Activated naive CD4-positive, alpha-beta T cell treated with anti-CD3 and anti-CD28 coated beads for 36 hours (primary cell): Measurements from ENCODE around the gene CEP76. TPM values are rescaled to one million over a fixed set of nuclear protein-coding genes. Genes with fewer than 3 reads are reported as not detected.

Experiments used
- CTCF ChIA-PET: fragments of 350-600 bp; sonication (Branson Sonifier 250); formaldehyde crosslinking; loops from one replicate; lab custom pipeline; 2021; ENCODE audit warnings: antibody characterized with exemption; lab: Charles Lee
- DNase-seq: peaks from one replicate; pipeline ENCODE4 v3.0.0-alpha.2; 2020
- H3K27ac Mint-ChIP-seq: one replicate; pipeline ENCODE4 v1.8.0; 2021; ENCODE audit warnings: mild to moderate bottlenecking, mixed read lengths
- H3K27me3 Mint-ChIP-seq: one replicate; pipeline ENCODE4 v1.8.0; 2021; ENCODE audit warnings: low read depth, mixed read lengths
- H3K36me3 Mint-ChIP-seq: one replicate; pipeline ENCODE4 v1.8.0; 2021; ENCODE audit warnings: low read depth, mixed read lengths
- H3K4me1 Mint-ChIP-seq: one replicate; pipeline ENCODE4 v1.8.0; 2021; ENCODE audit warnings: low read depth, mixed read lengths
- H3K4me3 Mint-ChIP-seq: one replicate; pipeline ENCODE4 v1.8.0; 2021; ENCODE audit warnings: mild to moderate bottlenecking, moderate library complexity, mixed read lengths
- H3K9me3 Mint-ChIP-seq: one replicate; pipeline ENCODE4 v1.8.0; 2021; ENCODE audit warnings: mixed read lengths
- intact Hi-C: fragments of 100-400 bp; cut with micrococcal nuclease; formaldehyde crosslinking; loops from one replicate; pipeline ENCODE4 v1.15.1; 2023
- total RNA-seq, 2 experiments: library from RNA; stranded (reverse); gene quantifications; one replicate each; pipeline ENCODE4 v1.2.3, GENCODE V29; 2021

CEP76 gene
- total RNA-seq, 2 experiments from 2014 or later: 14.8 to 18.0 TPM

DNA sequence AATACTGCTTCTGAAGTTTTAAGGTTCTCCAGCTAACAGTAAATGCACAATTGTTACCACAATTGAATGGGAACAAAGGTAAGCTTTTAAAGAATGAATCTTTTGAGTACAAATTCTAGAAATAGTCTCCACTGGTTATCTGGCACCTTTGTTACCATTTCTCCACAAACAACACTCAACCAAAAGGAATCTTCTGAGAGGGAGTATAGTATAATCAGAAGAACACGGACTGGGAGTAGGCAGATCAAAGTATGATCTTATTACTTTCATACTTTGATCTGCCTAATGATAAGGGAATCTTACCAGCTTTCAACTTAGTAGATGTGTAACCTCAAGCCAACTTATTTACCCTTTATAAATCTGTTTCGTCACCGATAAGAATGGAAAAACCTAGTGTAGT lies 1.4 kb downstream of the CEP76 start:
- H3K4me3 Mint-ChIP-seq: peak overlapping the region; percentile 97
- no peaks in the 10 kb centered on the region for H3K9me3 Mint-ChIP-seq
- no peaks in the 10 kb centered on the region for H3K27me3 Mint-ChIP-seq
- peaks cover 39% of the 10 kb centered on the region for H3K4me1 Mint-ChIP-seq
- CTCF ChIA-PET: interaction anchor here (1.0 to 1.6 kb wide), 2 partner anchors 9 to 19 kb away, joined by 3 read pairs; no protein-coding TSS in a partner anchor
- DNase-seq: no peak
- intact Hi-C loops: loop anchor here (5.0 kb wide), 4 partner anchors 294 to 849 kb away; partner anchors contain the start of genes CHMP1B, IMPA2 and PRELID3A
- peaks cover 23% of the 10 kb centered on the region for H3K36me3 Mint-ChIP-seq
- peak overlapping the region; percentile 31 for H3K27ac Mint-ChIP-seq

DNA sequence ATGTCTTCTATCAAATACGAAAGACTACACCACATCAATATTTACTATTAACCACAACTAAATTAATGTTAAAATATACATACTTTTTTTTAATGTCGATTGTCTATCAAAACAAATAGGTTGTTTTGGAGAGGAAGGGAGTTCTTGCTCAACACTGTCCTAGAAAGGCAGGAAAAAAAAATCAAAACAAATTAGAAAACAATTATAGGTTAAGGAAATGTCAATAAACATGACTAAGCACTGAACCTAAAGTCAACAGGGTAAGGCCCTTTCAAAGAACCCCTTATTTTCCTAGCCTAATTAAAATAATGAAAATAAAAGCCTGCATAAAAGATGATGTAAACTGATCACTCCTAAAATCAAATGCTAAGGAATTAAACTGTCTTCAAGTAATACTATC lies 2.8 kb downstream of the CEP76 start:
- DNase-seq: no peak
- Mint-ChIP-seq H3K4me3 (no peak overlapping the region), H3K27me3 (no peaks in the 10 kb centered on the region), H3K9me3 (no peaks in the 10 kb centered on the region), H3K4me1 (peaks cover 26% of the 10 kb centered on the region), H3K36me3 (peaks cover 16% of the 10 kb centered on the region), H3K27ac (no peak overlapping the region)
- CTCF ChIA-PET: interaction anchor here (1.1 kb wide), 1 partner anchor 235 kb away, joined by 3 read pairs; no protein-coding TSS in a partner anchor
- intact Hi-C loops: loop anchor here (5.0 kb wide), 4 partner anchors 292 to 847 kb away; partner anchors contain the start of genes CHMP1B, IMPA2 and PRELID3A

- intact Hi-C loops: no loop called here
- no peak overlapping the region for H3K4me3 Mint-ChIP-seq
- peaks cover 14% of the 10 kb centered on the region for H3K36me3 Mint-ChIP-seq
- peaks cover 10% of the 10 kb centered on the region for H3K4me1 Mint-ChIP-seq
- H3K9me3 Mint-ChIP-seq: no peaks in the 10 kb centered on the region
- no peak for DNase-seq
- H3K27me3 Mint-ChIP-seq: no peaks in the 10 kb centered on the region
- H3K27ac Mint-ChIP-seq: no peak overlapping the region
- CTCF ChIA-PET: interaction anchor here (0.6 kb wide), 2 partner anchors 366 to 778 kb away, joined by 3 read pairs; no protein-coding TSS in a partner anchor
Measured at GRCh38 chr18:12694032-12694431, 8.5 kb downstream of the CEP76 start.

GRCh38 chr18:12692206-12692605 lies 10.3 kb downstream of the CEP76 start:
- no peak overlapping the region for H3K4me3 Mint-ChIP-seq
- CTCF ChIA-PET: interaction anchor here (0.6 to 1.2 kb wide), 2 partner anchors 9 to 488 kb away, joined by 3 read pairs; no protein-coding TSS in a partner anchor
- H3K36me3 Mint-ChIP-seq: peaks cover 10% of the 10 kb centered on the region
- intact Hi-C loops: no loop called here
- H3K9me3 Mint-ChIP-seq: no peaks in the 10 kb centered on the region
- DNase-seq: no peak
- H3K27ac Mint-ChIP-seq: no peak overlapping the region
- H3K27me3 Mint-ChIP-seq: no peaks in the 10 kb centered on the region
- peaks cover 10% of the 10 kb centered on the region for H3K4me1 Mint-ChIP-seq

DNA sequence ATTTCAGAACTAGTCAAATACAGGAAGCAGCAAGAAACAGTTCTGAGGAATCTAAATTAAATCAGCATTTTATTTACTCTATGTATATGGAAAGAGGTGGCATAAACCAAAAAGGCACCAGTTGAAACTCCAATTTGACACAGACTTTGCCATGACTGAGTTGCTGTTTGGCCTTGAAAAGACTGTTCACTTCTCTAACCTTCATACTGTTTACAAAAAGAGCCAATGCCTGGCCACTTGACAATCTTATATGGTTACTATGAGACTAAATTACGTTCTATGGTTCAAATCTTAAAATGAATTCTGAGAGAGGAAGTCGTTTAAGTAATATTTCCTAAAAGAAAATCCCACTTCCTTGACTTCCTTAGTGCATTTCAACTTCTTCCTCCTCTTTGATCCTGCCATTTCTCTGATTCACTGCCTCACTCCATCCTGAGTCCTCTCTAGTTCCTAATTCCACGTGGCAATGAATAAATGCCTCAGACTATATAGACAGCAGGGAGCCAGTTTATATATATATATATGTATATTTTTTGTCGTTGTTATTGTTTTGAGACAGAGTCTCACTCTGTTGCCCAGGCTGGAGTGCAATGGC lies 13.2 kb downstream of the CEP76 start:
- Mint-ChIP-seq H3K36me3 (peaks cover 10% of the 10 kb centered on the region), H3K4me3 (no peak overlapping the region), H3K4me1 (peaks cover 10% of the 10 kb centered on the region), H3K27ac (no peak overlapping the region), H3K9me3 (no peaks in the 10 kb centered on the region), H3K27me3 (no peaks in the 10 kb centered on the region)
- CTCF ChIA-PET: no interaction called here
- intact Hi-C loops: no loop called here
- no peak for DNase-seq

DNA sequence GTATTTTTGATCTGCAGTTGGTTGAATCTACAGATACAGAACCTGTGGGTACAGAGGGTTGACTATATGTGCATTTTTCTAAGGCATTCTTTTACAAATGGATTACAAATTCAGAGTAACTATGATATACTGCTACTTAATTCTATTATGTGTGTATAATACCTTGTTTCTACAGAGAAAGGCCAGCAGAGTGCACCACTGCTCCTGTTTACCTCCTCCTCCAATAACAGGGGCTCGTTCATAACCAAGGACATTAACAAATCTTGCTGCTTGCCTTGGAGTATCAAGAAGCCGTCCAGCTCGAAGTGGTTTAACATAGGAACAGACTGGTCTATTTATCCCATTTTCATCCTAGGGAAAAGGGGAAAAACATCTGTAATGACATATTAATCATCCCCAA lies 16.4 kb downstream of the CEP76 start:
- Mint-ChIP-seq H3K4me1 (peaks cover 2% of the 10 kb centered on the region), H3K36me3 (peaks cover 5% of the 10 kb centered on the region), H3K27ac (no peak overlapping the region), H3K9me3 (no peaks in the 10 kb centered on the region), H3K27me3 (no peaks in the 10 kb centered on the region), H3K4me3 (no peak overlapping the region)
- intact Hi-C loops: no loop called here
- peak; percentile 10 for DNase-seq
- CTCF ChIA-PET: interaction anchor here (0.6 to 1.0 kb wide), 3 partner anchors 41 to 750 kb away, joined by 3 to 4 read pairs (median 3); no protein-coding TSS in a partner anchor

DNA sequence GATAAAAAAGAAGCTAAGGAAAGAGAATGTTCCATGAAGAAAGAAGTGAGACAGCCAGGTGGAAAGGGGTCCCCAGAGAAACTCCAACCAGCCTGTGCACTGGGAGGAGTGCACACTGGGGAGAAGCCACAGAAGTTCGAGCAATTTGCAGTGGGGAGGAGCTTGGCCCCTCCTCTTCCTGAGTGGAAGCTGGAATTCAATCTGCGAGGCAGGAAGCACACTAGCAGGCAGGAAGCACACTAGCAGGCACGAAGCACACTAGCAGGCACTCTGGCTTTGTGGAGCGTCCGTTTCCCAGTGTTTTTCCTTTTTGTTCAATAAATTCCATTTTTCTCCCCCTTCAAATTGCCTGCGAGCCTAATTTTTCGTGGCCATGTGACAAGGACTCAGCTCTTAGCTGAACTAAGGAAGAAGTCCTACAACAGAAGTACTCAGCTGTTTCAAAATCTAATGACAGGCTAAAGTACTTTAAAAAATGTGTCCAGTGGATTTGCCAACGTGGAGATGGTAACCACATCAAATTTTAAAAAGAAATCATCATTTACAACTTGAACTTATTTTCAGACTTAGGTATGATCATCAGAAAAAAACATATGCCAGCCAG lies 23.2 kb downstream of the CEP76 start:
- no peaks in the 10 kb centered on the region for H3K27me3 Mint-ChIP-seq
- intact Hi-C loops: no loop called here
- H3K36me3 Mint-ChIP-seq: peaks cover 17% of the 10 kb centered on the region
- no peaks in the 10 kb centered on the region for H3K9me3 Mint-ChIP-seq
- no peak overlapping the region for H3K27ac Mint-ChIP-seq
- CTCF ChIA-PET: interaction anchor here (0.6 to 0.7 kb wide), 2 partner anchors 10 to 296 kb away, joined by 3 read pairs; no protein-coding TSS in a partner anchor
- H3K4me1 Mint-ChIP-seq: peaks cover 10% of the 10 kb centered on the region
- DNase-seq: no peak
- no peak overlapping the region for H3K4me3 Mint-ChIP-seq

DNA sequence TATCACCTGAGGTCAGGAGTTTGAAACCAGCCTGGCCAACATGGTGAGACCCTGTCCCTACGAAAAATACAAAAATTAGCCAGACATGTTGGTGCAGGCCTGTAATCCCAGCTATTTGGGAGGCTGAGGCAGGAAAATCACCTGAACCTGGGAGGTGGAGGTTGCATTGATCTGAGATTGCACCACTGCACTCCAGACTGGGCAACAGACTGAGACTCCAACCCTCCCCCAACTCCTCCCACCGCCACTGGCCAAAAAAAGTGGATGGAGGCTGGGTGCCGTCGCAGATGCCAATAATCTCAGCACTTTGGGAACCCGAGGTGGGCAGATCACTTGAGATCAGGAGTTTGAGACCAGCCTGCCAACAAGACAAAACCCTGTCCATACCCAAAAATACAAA lies 34.5 kb downstream of the CEP76 start:
- peaks cover 6% of the 10 kb centered on the region for H3K36me3 Mint-ChIP-seq
- CTCF ChIA-PET: interaction anchor here (0.6 kb wide), 1 partner anchor 283 kb away, joined by 3 read pairs; no protein-coding TSS in a partner anchor
- no peaks in the 10 kb centered on the region for H3K9me3 Mint-ChIP-seq
- H3K27me3 Mint-ChIP-seq: no peaks in the 10 kb centered on the region
- no peak for DNase-seq
- no peak overlapping the region for H3K27ac Mint-ChIP-seq
- H3K4me3 Mint-ChIP-seq: no peak overlapping the region
- H3K4me1 Mint-ChIP-seq: peaks cover 2% of the 10 kb centered on the region
- intact Hi-C loops: no loop called here

GRCh38 chr18:12659904-12660605 lies 42.5 kb downstream of the CEP76 start:
- CTCF ChIA-PET: interaction anchor here (0.6 to 4.4 kb wide), 6 partner anchors 9 to 342 kb away, joined by 3 to 54 read pairs (median 4); no protein-coding TSS in a partner anchor
- DNase-seq: peak; percentile 56
- Mint-ChIP-seq H3K9me3 (no peaks in the 10 kb centered on the region), H3K27me3 (peaks cover 17% of the 10 kb centered on the region), H3K27ac (no peak overlapping the region), H3K36me3 (no peaks in the 10 kb centered on the region), H3K4me3 (no peak overlapping the region), H3K4me1 (peaks cover 9% of the 10 kb centered on the region)
- intact Hi-C loops: loop anchor here (1.0 to 5.0 kb wide), 6 partner anchors 121 to 388 kb away; partner anchors contain the start of genes AFG3L2 and PRELID3A

GRCh38 chr18:12658426-12659138 lies 43.9 kb downstream of the CEP76 start:
- Mint-ChIP-seq H3K27me3 (peaks cover 18% of the 10 kb centered on the region), H3K36me3 (no peaks in the 10 kb centered on the region), H3K4me3 (peak overlapping the region; percentile 73), H3K27ac (no peak overlapping the region), H3K4me1 (peaks cover 9% of the 10 kb centered on the region), H3K9me3 (no peaks in the 10 kb centered on the region)
- CTCF ChIA-PET: interaction anchor here (1.0 to 4.4 kb wide), 3 partner anchors 83 to 331 kb away, joined by 3 to 54 read pairs (median 5); no protein-coding TSS in a partner anchor
- intact Hi-C loops: loop anchor here (2.0 to 5.0 kb wide), 3 partner anchors 120 to 386 kb away; partner anchors contain the start of gene PRELID3A
- DNase-seq: peak; percentile 7

DNA sequence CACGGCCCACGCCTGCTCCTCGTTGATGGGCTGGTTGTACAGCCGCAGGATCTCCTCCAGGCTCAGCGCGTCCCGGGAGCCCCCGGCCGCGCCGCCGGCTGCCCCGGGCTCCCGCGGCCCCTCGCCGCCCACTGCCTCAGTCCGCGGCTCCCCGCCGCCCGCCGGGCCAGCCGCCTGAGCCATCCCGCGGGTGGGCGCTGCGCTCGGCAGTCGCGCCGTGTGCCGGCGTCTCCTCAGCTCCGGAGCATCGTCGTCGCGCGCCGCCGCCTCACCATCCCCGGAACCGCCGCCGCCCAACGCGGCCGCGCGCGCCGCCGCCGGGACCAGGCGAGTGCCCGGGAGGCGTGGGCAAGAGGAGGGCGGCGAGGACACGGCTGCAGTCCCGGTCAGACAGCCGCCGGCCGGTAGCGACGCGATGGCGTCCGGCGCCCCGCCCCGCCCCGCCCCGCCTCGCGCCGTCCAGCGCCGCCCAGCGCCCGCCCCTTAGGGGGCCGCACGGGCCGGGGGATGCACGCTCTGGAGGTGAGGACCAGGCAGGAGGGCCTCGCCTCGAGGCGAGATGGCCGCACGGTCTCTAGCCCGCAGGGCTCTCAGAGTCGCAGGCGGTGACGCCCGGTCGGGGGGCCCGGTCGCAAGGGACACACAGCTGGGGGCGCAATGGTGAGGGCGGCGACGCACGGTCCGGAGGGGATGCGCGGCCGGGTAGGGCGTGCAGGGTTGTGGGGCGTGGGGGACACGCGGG lies 44.7 kb downstream of the CEP76 start, which contains the start of gene SPIRE1:
TSS of gene SPIRE1 (minus strand) at position 424 of the 742 bp plus-strand sequence. CDS start at position 183, 241 bp downstream.
- DNase-seq: peak; percentile 34
- intact Hi-C loops: loop anchor here (1.0 to 5.0 kb wide), 4 partner anchors 44 to 386 kb away; partner anchors contain the start of genes CEP76 and PRELID3A
- no peak within 1 kb of the TSS for H3K27ac Mint-ChIP-seq
- CTCF ChIA-PET: interaction anchor here (4.4 kb wide), 1 partner anchor 265 kb away, joined by 54 read pairs; no protein-coding TSS in a partner anchor
- H3K9me3 Mint-ChIP-seq: no peaks in the 10 kb centered on the region
- peaks cover 22% of the 10 kb centered on the region for H3K27me3 Mint-ChIP-seq
- no peaks in the 10 kb centered on the region for H3K36me3 Mint-ChIP-seq
- peak within 1 kb of the TSS; percentile 76 for H3K4me3 Mint-ChIP-seq
- peaks cover 7% of the 10 kb centered on the region for H3K4me1 Mint-ChIP-seq
